ENCODE results near the gene GLIS1. TPM values are rescaled to one million over a fixed set of nuclear protein-coding genes. Genes with fewer than 3 reads are reported as not detected.

The GLIS1 gene
- total and polyA plus RNA-seq, 4 donors, result 0.50 to 3.8 (median 1.4) TPM

DNA sequence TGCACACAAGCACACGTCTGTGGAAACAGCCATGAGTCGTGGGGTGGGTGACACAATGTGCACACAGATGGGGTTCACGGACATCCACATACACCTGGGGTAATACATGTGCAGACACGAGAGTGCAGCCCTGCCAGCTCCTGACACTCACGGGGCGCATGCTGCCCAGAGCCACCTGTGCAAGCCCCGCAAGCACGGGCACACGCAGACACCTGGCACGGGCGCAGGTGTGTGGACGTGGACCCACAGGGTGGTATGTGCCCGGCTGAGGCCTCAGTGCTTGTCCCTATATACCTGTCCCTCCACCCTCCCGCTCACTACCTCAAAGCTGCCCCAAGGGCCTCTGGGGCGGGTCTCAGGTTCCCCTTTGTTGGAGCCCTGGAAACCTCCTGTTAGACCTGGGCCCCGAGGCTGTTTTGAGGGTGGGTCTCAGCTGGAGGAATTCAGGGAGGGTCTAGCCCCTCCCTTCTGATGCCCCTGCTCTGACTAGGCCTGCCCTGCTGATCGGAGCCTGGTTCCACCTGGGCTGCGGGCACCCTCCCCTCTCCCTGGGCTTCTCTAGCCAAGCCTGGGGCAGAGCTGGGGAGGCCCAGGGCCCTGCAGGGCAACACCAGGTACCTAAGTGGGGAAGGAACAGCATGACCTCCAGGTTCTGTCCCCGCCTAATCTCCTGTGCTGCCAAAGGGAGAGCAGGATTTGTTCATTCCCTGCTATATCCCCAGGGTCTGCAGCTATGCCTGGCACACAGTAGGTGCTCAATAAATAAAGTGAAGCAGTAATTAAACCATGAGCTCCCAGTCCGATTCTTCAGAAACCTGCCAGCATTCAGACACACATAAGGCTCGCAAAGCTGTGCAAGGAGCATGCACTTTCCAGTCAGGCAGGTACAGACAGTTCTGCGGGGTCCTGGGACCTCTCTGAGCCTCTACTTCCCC is 230.6 kb downstream of the GLIS1 start:
- Histone ChIP-seq H3K27me3 (ENCODE audit: control insufficient read depth, insufficient read depth, low read length) (no peaks in the 10 kb centered on the region), H3K27ac (ENCODE audit: low read depth, low read length) (no peak overlapping the region), H3K4me1 (ENCODE audit: control insufficient read depth, insufficient read depth, low read length) (peaks cover 24% of the 10 kb centered on the region), H3K9me3 (ENCODE audit: control insufficient read depth, insufficient read depth, low read length) (no peaks in the 10 kb centered on the region), H3K4me3 (ENCODE audit: low read depth, low read length) (no peak overlapping the region), H3K36me3 (ENCODE audit: control insufficient read depth, insufficient read depth, low read length) (peaks cover 40% of the 10 kb centered on the region)
- WGBS (ENCODE audit: insufficient coverage), result 95% methylated on average over 20 of the region's 22 CpGs
- DNase-seq (ENCODE audit: low read depth in 4 of 6, low spot score in 6 of 6), result no peak

DNA sequence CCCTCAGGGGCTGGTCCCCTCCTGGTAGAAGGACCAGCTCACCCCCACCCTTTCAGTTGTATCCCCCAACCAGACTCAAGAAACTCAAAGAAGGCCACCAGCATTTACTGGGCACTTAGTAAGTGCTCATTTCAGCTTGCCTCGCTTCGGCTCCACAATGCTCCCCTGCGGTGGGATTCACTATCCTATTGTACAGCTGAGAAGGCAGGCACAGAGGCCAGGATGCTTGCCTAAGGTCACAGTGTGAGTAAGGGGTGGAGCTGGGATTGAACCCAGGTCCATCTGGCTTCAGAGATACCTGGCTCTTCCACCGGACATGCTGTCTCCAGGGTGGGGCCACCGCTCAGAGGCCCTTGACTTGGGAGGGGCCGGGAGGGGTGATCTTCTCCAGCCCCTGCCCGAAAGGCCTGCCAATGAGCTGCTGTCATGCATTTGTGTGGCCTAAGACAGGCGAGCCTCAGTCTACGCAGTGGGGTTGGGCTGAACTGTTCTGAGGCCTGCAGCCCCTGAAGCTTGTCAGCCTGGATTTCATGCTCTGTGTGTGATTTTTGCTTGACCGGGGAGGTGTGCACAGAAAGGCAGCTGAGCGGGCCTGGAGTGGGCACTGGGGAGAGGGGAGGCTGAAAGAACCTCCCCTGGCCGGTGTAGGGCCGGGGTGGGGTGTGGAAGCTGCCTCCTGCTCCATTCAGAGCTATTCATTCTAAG is 231.7 kb downstream of the GLIS1 start:
- Histone ChIP-seq H3K9me3 (ENCODE audit: control insufficient read depth, insufficient read depth, low read length) (no peaks in the 10 kb centered on the region), H3K36me3 (ENCODE audit: control insufficient read depth, insufficient read depth, low read length) (peaks cover 35% of the 10 kb centered on the region), H3K27ac (ENCODE audit: low read depth, low read length) (no peak overlapping the region), H3K4me1 (ENCODE audit: control insufficient read depth, insufficient read depth, low read length) (peaks cover 23% of the 10 kb centered on the region), H3K4me3 (ENCODE audit: low read depth, low read length) (no peak overlapping the region), H3K27me3 (ENCODE audit: control insufficient read depth, insufficient read depth, low read length) (no peaks in the 10 kb centered on the region)
- 77% methylated on average over 12 of the region's 13 CpGs for WGBS (ENCODE audit: insufficient coverage)
- DNase-seq (ENCODE audit: low read depth in 4 of 6, low spot score in 6 of 6), result no peak

DNA sequence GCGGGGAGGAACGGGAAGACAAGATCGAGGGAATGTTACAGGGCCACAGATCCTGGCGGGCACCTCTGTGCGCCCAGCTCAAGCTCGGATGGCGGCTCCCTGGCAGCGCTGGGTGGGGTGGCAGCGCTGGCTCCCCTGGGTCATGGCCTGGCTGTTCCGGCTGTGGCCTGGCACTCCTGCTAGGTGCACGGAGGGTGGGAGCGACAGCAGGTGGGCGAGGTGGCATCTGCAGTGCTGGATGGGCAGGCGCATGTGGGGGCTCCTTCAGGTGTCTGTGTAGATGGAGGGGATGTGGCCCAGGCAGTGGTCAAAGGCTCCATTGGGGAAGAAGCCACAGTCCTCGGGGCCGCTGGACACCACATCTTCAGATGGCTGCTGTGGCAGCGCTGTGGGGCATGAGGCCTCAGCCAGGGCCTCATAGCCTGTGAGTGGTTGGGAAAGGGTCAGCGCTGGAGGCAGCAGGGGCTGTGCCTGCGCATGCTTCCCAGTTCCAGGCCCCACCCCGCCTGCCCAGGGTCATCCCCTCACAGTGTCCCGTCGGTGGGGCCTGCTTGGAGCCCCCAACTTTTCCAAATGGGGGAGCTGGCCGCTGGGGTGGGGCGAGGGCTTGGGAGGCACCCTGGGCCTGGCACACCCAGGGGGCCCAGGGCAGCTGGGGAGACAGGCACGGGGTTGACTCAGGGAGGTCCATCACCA is 232.5 kb downstream of the GLIS1 start:
- Histone ChIP-seq H3K9me3 (ENCODE audit: control insufficient read depth, insufficient read depth, low read length) (no peaks in the 10 kb centered on the region), H3K36me3 (ENCODE audit: control insufficient read depth, insufficient read depth, low read length) (peaks cover 32% of the 10 kb centered on the region), H3K4me3 (ENCODE audit: low read depth, low read length) (no peak overlapping the region), H3K4me1 (ENCODE audit: control insufficient read depth, insufficient read depth, low read length) (peaks cover 22% of the 10 kb centered on the region), H3K27me3 (ENCODE audit: control insufficient read depth, insufficient read depth, low read length) (no peaks in the 10 kb centered on the region), H3K27ac (ENCODE audit: low read depth, low read length) (no peak overlapping the region)
- no peak for DNase-seq (ENCODE audit: low read depth in 4 of 6, low spot score in 6 of 6)
- 94% methylated on average over 25 of the region's 25 CpGs for WGBS (ENCODE audit: insufficient coverage)

- peaks cover 24% of the 10 kb centered on the region for H3K4me1 ChIP-seq (ENCODE audit: control insufficient read depth, insufficient read depth, low read length)
Measured at GRCh38 chr1:53505891-53506290, 233.1 kb downstream of the GLIS1 start.

DNA sequence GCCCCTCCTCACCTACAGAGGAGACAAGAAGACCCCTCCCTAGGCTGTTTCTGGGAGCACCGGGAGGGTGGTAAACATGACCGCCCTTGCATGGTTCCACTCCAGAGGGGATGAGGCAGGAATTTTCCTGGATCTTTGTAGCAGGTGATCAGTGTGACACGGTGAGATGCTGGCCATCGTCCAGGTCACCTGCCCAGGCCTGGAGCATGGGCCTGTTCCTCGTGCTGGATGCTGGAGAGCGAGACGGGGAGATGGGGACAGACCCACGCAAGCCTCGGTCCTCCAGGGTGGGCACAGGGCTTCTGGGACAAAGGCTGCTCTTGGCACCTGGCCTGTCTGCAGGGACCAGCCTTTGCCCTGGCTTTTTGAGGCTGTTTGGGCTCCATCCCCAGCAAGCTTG is 233.6 kb downstream of the GLIS1 start:
- Histone ChIP-seq H3K4me1 (ENCODE audit: control insufficient read depth, insufficient read depth, low read length) (peaks cover 29% of the 10 kb centered on the region), H3K4me3 (ENCODE audit: low read depth, low read length) (no peak overlapping the region), H3K36me3 (ENCODE audit: control insufficient read depth, insufficient read depth, low read length) (peaks cover 31% of the 10 kb centered on the region), H3K9me3 (ENCODE audit: control insufficient read depth, insufficient read depth, low read length) (no peaks in the 10 kb centered on the region), H3K27me3 (ENCODE audit: control insufficient read depth, insufficient read depth, low read length) (no peaks in the 10 kb centered on the region), H3K27ac (ENCODE audit: low read depth, low read length) (no peak overlapping the region)
- no peak for DNase-seq (ENCODE audit: low read depth in 4 of 6, low spot score in 6 of 6)
- 91% methylated on average over 9 of the region's 9 CpGs for WGBS (ENCODE audit: insufficient coverage)

More at GRCh38 chr1:53505891-53506290, 233.1 kb downstream of the GLIS1 start:
- H3K27ac ChIP-seq (ENCODE audit: low read depth, low read length), result no peak overlapping the region
- WGBS (ENCODE audit: insufficient coverage), result 97% methylated on average over 12 of the region's 13 CpGs
- DNase-seq (ENCODE audit: low read depth in 4 of 6, low spot score in 6 of 6), result no peak
- H3K36me3 ChIP-seq (ENCODE audit: control insufficient read depth, insufficient read depth, low read length), result peaks cover 31% of the 10 kb centered on the region
- no peaks in the 10 kb centered on the region for H3K27me3 ChIP-seq (ENCODE audit: control insufficient read depth, insufficient read depth, low read length)
- no peak overlapping the region for H3K4me3 ChIP-seq (ENCODE audit: low read depth, low read length)
- no peaks in the 10 kb centered on the region for H3K9me3 ChIP-seq (ENCODE audit: control insufficient read depth, insufficient read depth, low read length)

DNA sequence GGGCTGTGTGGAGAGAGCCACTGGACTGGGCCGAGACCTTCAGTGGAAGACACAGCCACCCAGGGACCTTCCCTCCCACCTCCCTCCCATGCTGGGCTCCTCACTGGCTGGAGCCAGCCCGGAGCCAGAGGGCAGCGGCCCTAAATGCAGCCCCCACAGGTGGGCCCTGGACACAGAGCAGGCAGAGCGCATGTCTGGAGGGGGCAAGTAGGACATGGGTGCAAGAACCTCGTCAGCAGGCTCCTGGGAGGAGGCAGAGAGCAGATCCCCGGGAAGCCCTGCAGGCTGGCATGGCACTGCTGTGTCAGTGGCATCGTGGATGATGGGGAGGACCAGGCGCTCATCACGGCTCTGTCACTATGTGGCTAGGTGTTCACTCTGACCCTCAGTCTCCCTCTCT is 234.1 kb downstream of the GLIS1 start:
- no peak for DNase-seq (ENCODE audit: low read depth in 4 of 6, low spot score in 6 of 6)
- no peaks in the 10 kb centered on the region for H3K9me3 ChIP-seq (ENCODE audit: control insufficient read depth, insufficient read depth, low read length)
- H3K4me3 ChIP-seq (ENCODE audit: low read depth, low read length), result no peak overlapping the region
- no peak overlapping the region for H3K27ac ChIP-seq (ENCODE audit: low read depth, low read length)
- WGBS (ENCODE audit: insufficient coverage), result 83% methylated on average over 8 of the region's 9 CpGs
- H3K27me3 ChIP-seq (ENCODE audit: control insufficient read depth, insufficient read depth, low read length), result no peaks in the 10 kb centered on the region
- peaks cover 34% of the 10 kb centered on the region for H3K4me1 ChIP-seq (ENCODE audit: control insufficient read depth, insufficient read depth, low read length)
- peaks cover 28% of the 10 kb centered on the region for H3K36me3 ChIP-seq (ENCODE audit: control insufficient read depth, insufficient read depth, low read length)

DNA sequence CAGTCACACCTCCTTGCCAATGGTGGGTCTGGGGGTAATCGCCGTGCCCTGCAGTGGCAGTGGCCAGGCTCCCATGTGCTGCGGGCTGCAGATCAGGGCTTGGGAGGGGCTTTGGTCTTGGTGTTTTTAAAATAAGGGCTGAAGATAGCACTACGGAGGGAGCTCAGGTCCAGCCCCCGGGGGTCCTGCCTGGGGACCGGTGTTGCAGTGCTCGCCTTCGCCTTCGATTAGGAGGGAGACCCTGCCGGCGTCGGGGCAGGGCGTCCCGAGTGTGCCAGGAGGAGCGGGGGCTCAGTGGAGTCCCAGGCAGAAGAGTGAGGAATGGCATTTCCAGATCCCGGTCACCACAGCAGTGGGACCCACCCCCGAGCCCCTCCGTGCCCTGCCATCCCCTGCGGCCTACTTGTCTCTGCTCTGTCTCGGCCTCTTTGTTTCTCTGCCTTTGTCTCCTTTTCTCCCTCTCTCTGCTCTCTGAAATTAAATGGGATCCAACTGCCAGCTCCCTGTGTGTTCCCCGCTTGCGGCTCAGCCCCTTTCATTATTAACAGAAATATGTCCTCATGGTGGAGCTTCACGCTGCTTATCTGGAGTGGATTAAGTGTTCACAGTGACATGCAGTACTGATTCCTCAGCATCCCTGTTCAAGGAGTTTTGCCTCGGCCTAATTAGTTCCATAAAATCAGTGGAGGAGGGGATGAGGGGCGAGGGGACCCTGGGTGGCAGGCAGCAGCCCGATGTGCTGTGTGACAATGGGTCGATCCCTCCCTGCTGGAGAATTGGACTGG is 235.3 kb downstream of the GLIS1 start:
- Histone ChIP-seq H3K27ac (ENCODE audit: low read depth, low read length) (no peak overlapping the region), H3K4me1 (ENCODE audit: control insufficient read depth, insufficient read depth, low read length) (peaks cover 44% of the 10 kb centered on the region), H3K27me3 (ENCODE audit: control insufficient read depth, insufficient read depth, low read length) (no peaks in the 10 kb centered on the region), H3K4me3 (ENCODE audit: low read depth, low read length) (no peak overlapping the region), H3K9me3 (ENCODE audit: control insufficient read depth, insufficient read depth, low read length) (no peaks in the 10 kb centered on the region), H3K36me3 (ENCODE audit: control insufficient read depth, insufficient read depth, low read length) (peaks cover 19% of the 10 kb centered on the region)
- peak in 3 of 6 donors; percentile 44 to 94 (median 57) for DNase-seq (ENCODE audit: low read depth in 4 of 6, low spot score in 6 of 6)
- 20% methylated on average over 24 of the region's 27 CpGs for WGBS (ENCODE audit: insufficient coverage)

- H3K36me3 ChIP-seq (ENCODE audit: control insufficient read depth, insufficient read depth, low read length), result peaks cover 17% of the 10 kb centered on the region
- H3K27ac ChIP-seq (ENCODE audit: low read depth, low read length), result no peak overlapping the region
- H3K4me1 ChIP-seq (ENCODE audit: control insufficient read depth, insufficient read depth, low read length), result peaks cover 46% of the 10 kb centered on the region
- no peaks in the 10 kb centered on the region for H3K27me3 ChIP-seq (ENCODE audit: control insufficient read depth, insufficient read depth, low read length)
- H3K4me3 ChIP-seq (ENCODE audit: low read depth, low read length), result no peak overlapping the region
- 60% methylated on average over 6 of the region's 7 CpGs for WGBS (ENCODE audit: insufficient coverage)
- DNase-seq (ENCODE audit: low read depth in 4 of 6, low spot score in 6 of 6), result peak in 1 of 6 donors; percentile 73
- no peaks in the 10 kb centered on the region for H3K9me3 ChIP-seq (ENCODE audit: control insufficient read depth, insufficient read depth, low read length)
Measured at GRCh38 chr1:53502641-53503432, 236.1 kb downstream of the GLIS1 start.
